IPS-NIHi11 (cell line): ENCODE measurements around the gene BAAT.

Source experiments
- DNase-seq: peaks from one replicate; pipeline ENCODE4 v3.0.0; 2012; ENCODE audit warnings: mixed read lengths, low spot score

BAAT gene

DNA sequence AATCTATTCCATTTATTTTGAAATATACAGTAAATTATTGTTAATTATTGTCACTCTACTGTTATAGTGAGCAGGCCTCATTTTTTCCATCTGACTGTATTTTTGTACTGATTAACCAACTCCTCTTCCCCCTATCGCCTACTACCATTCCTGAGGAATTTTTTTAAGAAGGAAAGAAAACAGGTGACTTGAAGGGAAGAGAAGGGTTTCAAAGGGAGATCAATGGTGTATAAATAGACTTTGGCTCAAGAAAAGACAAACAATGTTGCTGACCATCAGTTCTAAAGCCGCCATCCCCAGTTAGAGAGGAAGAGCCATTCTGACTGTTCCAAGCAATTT, 69.7 kb downstream of the BAAT start:
- no peak for DNase-seq

DNA sequence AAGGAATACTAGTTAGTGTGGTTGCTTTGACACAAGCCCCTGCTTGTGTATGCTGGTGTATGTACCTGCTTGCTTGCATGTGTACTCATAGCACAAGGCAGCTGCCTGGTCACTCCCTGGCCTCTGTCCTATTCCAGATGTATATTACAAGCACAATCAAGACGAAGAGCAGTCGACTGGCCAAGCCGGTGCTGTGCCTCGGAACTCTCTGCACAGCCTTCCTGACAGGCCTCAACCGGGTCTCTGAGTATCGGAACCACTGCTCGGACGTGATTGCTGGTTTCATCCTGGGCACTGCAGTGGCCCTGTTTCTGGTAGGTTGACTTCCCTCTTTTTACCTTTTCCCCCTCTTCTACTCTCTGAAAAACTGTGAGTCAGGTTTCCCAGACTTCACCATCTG, 72.1 kb downstream of the BAAT start:
- no peak for DNase-seq

GRCh38 chr9:101311758-101312420, 72.9 kb downstream of the BAAT start:
- peak; percentile 62 for DNase-seq

- DNase-seq, result no peak
Measured at GRCh38 chr9:101311191-101311590, 73.6 kb downstream of the BAAT start.
